Activated T-helper 1 cell treated with anti-CD3 and anti-CD28 coated beads, Interleukin-2, amount 50 U/mL, for 16 hours (primary cell): Measurements from ENCODE around the gene SPATA3.

Experiments used
- DNase-seq, 2 donors: peaks; one replicate each; pipeline ENCODE4 v3.0.0-alpha.2; 2020; ENCODE audit warnings: low read depth in 1 of 2, low spot score in 1 of 2

The SPATA3 gene

DNA sequence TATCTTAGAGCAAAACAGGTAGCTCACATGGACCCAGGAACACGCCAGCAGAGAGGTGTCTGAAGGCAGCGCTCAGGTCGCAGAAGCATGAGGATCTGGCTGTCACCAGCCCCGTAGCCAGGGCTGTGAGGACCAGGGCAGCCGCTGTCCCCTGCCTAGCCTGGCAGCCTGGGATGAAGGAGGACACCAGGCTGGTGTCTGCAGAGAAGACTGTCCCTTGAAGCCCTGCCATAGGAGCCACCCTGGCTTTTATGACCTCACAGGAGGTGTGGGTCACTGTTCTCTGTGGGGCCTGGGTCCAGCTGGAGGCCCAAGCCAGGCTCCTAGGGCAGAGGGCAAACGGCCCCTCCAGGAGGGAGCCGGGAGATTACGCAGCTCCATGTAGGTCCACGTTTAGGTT lies at the start of gene SPATA3:
SPATA3 (plus strand) TSS at position 301 of the 400 bp plus-strand sequence. CDS start 113 bp downstream, outside the sequence.
- DNase-seq, result no peak

GRCh38 chr2:230946429-230947234 lies 49.3 kb upstream of the SPATA3 start:
- no peak for DNase-seq

- no peak for DNase-seq
Measured at GRCh38 chr2:230947235-230947576, 48.7 kb upstream of the SPATA3 start.

DNA sequence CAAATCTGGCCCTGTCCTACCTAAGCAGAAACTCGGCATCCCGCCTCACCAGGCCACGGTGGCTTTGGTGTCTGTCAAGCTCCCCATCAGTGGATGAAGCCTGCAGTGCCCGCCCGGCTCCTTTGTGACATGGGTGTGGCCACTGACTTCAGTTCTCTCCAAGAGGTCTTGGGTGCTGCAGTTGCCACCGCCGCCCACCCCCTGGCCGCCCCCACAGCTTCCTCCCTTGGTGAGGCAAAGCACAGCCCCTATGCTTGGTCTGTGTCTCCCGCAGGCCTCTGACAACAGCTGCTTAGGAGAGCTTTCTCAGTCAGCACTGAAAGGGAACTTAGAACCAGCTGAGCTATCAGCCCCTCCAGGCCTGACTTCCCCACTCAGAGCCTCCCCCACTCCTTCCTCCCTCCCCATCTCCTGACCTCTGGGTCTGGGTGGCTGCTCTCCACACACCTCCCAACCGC lies 48.0 kb upstream of the SPATA3 start:
- no peak for DNase-seq

DNA sequence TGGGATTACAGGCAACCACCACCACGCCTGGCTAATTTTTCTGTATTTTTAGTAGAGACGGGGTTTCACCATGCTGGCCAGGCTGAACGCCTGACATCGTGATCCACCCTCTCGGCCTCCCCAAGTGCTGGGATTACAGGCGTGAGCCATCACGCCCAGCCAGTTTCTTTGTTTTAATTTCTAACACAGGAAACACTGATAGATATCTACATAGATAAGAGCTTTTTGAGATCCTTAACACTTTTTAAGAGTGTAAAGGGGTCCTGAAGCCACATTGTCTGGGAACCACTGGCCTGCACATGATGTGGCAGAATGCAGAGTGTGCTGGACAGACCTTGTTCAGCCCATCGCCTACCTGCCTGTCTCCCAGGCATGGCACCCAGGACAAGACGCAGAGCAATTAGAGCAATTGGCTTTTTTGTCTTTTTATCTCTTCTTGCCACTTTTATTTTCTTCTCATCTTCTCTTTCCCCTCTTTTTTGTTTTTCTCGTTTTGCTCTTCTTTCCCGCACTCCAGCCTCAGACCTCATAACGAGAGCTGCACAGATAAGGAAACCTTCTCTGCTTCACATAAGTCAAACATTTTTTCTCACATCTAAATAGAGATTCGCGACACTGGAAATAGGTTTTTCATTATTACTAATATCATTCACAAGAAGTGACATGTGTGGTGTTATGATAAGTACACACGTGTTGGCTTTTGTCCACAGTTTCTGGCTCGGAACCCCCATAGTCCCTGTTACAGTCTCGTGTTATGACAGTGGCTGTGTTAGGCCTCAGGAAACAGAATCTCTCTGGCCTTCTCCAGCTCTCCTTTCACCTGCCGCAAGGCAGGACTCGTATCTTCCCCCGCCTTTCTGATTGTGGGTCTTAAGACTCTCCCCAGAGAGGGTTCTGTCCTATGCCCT lies 45.7 kb upstream of the SPATA3 start:
- DNase-seq, result no peak

GRCh38 chr2:230950874-230951339 lies 45.0 kb upstream of the SPATA3 start:
- DNase-seq, result no peak

GRCh38 chr2:230951396-230951795 lies 44.5 kb upstream of the SPATA3 start:
- no peak for DNase-seq

DNA sequence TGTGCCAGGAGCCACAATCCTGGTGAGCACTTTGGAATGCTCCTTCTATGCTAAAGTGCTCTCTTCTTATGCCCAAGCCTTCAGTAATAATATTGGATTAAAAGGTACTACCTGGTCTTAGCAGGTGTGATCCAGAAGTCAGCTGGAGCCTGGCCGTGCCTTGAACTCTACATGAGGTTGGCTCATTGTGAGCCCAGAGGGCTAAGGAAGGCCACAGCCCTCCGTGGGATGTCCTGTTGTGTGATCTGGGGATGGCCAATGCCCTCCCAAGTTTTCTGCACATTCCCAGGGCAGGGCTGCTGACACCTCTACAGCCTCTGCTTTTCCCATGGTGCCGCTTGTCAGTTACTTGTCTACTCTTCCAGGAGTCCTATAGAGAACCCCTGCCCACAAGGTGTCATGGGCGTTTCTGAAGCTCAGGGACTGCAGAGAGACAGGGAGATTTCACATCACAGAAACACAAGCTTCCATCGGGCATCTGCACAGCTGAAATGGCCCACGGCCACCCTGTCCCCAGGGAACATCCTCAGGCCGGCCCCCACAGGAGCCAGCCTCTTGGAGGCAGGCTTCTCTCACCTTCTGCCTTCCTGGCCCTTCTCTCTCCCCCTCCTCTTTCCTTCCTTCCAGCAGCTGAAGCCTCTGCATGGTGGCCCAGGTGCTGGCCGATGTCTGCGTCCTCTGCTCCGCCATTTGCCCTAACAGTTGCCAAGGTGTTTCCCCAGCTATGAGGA lies 43.5 kb upstream of the SPATA3 start:
- DNase-seq, result no peak

- DNase-seq, result no peak
Measured at GRCh38 chr2:230953845-230954244, 42.1 kb upstream of the SPATA3 start.

DNA sequence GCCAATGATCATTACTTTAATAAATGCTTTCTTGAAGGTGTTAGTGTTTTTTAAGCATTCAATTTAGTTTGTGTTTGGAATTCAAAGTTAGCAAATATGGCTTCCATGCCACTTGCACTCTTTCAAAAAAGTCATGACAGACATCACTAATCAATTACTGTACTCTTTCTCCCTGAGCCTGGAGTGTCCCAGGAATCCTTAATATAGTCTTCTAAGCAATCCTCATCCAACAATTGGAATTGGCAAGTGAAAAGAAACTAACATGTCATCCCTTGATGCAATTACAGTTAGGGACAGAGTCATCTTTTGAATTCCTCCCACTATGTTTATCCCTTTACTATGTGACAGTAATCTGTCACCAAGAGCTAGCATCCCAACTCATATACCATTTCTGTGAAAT lies 41.2 kb upstream of the SPATA3 start:
- DNase-seq, result no peak

GRCh38 chr2:230955163-230955737 lies 40.7 kb upstream of the SPATA3 start:
- DNase-seq, result no peak

GRCh38 chr2:230956827-230957755 lies 38.8 kb upstream of the SPATA3 start:
- no peak for DNase-seq

DNA sequence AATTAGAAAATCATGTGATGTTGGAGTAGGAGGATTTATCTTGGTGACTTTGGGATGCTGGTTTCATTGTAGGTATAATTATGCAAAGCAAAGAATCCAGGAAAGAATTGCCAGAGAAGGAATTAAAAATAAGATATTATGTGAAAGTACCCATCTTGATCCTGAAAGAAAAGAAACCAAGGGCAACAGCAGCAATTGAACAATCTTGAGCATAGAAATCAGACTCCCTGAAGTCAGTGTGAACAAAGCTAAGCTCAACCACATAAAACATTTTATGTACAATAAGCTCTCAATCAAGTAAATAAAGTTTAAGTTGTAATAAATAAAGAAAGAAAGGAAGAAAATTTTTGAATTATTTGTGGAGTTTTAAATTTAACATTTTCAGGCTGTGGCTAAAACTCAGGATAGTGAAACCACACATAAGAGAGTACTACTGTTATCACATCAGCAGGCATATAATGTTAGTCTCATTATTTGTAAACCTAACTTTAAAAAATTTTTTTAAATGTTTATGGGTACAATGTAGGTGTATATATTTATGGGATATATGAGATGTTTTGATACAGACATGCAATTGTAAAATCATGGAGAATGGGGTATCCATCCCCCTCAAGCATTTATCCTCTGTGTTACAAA lies 38.0 kb upstream of the SPATA3 start:
- no peak for DNase-seq

- DNase-seq, result no peak
Measured at GRCh38 chr2:230958820-230959756, 36.8 kb upstream of the SPATA3 start.

GRCh38 chr2:230960026-230960425 lies 35.9 kb upstream of the SPATA3 start:
- DNase-seq, result no peak

DNA sequence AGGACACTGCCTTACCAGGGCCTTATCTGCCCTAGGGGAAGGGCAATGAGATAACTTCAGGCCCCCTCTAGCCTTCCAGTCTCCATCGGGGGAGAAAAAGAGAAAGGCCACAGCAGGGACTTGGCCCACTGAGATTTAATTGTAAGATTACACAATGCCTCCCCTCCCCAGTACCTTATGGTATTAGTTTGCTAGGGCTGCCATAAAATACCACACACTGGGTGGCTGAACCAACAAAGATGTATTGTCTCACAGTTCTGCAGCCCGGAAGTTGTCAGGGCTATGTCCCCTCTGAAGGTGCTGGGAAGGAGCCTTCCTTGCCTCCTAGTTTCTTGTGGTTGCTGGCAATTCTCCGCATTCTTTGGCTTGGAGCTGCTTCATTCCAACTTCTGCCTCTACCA lies 34.8 kb upstream of the SPATA3 start:
- DNase-seq, result no peak

DNA sequence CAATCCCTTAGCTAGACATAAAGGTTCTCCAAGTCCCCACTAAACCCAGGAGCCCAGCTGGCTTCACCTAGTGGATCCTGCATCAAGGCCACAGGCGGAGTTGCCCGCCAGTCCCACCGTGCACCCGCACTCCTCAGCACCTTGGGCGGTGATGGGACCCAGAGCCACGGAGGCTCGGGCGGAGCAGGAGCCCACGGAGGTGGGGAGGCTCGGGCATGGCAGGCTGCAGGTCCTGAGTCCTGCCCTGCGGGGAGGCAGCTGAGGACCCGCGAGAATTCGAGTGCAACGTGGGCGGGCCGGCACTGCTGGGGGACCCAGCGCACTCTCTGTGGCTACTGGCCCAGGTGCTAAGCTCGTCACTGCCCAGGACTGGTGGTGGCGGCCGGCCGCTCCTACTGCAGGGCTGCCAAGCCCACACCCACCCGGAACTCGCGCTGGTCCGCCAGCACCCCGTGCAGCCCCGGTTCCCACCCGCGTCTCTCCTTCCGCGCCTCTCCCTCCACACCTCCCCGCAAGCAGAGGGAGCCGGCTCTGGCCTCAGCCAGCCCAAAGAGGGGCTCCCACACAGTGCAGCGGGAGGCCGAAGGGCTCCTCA lies 31.7 kb upstream of the SPATA3 start:
- no peak for DNase-seq

- DNase-seq, result no peak
Measured at GRCh38 chr2:230967113-230967512, 28.8 kb upstream of the SPATA3 start.
